PC-9 (cell line): ENCODE results near the gene RGL1. TPM values are rescaled to one million over a fixed set of nuclear protein-coding genes. Genes with fewer than 3 reads are reported as not detected.
A peak's percentile ranks its signal among the peaks of the same experiment; 100 is the strongest.

Experiments
- BruUV-seq: library from RNA; stranded (reverse); fragments of 400-500 nt; replicated peaks from 2 replicates; lab custom pipeline; 2021; lab: Mats Ljungman, UMichigan
- CTCF ChIA-PET: fragments of 300-600 bp; sonication (Branson Sonifier 250); formaldehyde crosslinking; loops from one replicate; lab custom pipeline; 2022; ENCODE audit warnings: antibody characterized with exemption; lab: Charles Lee
- POLR2A ChIA-PET: fragments of 300-600 bp; sonication (Branson Sonifier 250); formaldehyde crosslinking; loops from one replicate; lab custom pipeline; 2022; ENCODE audit warnings: antibody characterized with exemption; ENCODE audit not compliant: unreplicated experiment; lab: Charles Lee
- DNase-seq, 2 experiments: peaks; one replicate each; pipeline versions ENCODE4 v3.0.0 to v3.0.0-alpha.2; 2015 to 2022; ENCODE audit warnings: mixed read lengths in 1 of 2
- H2AFZ ChIP-seq: fragments of 200-600 bp; sonication (generic); 2 replicates; pipeline ENCODE4 v1.8.1; 2017; ENCODE audit warnings: antibody characterized with exemption
- H3F3A ChIP-seq: fragments of 200-600 bp; sonication (generic); 2 replicates; pipeline ENCODE4 v1.8.1; 2017; ENCODE audit warnings: antibody characterized with exemption, mild to moderate bottlenecking, low read depth; ENCODE audit not compliant: insufficient read depth
- H3K27ac ChIP-seq: fragments of 200-600 bp; sonication (generic); 2 replicates; pipeline ENCODE4 v1.6.1; 2016; ENCODE audit warnings: mixed run types
- H3K27me3 ChIP-seq: fragments of 200-600 bp; sonication (generic); 2 replicates; pipeline ENCODE4 v1.6.1; 2016; ENCODE audit warnings: low read depth, mixed run types; ENCODE audit not compliant: insufficient read depth
- H3K36me3 ChIP-seq: fragments of 200-600 bp; sonication (generic); 2 replicates; pipeline ENCODE4 v1.6.1; 2016; ENCODE audit warnings: low read depth, mixed run types
- H3K4me1 ChIP-seq: fragments of 200-600 bp; sonication (generic); replicated peaks from 2 replicates; pipeline ENCODE4 v1.6.1; 2016; ENCODE audit warnings: mixed run types; ENCODE audit not compliant: insufficient read depth
- H3K4me2 ChIP-seq: fragments of 200-600 bp; sonication (generic); 2 replicates; pipeline ENCODE4 v1.6.1; 2017; ENCODE audit warnings: mixed run types
- H3K4me3 ChIP-seq: fragments of 200-600 bp; sonication (generic); 2 replicates; pipeline ENCODE4 v1.6.1; 2016; ENCODE audit warnings: mixed run types
- H3K79me2 ChIP-seq: fragments of 200-600 bp; sonication (generic); 2 replicates; pipeline ENCODE4 v1.6.1; 2017; ENCODE audit warnings: low read depth, mixed run types
- H3K9me2 ChIP-seq: fragments of 200-600 bp; sonication (generic); 2 replicates; pipeline ENCODE4 v1.8.1; 2017; ENCODE audit warnings: mild to moderate bottlenecking; ENCODE audit not compliant: insufficient read depth
- H3K9me3 ChIP-seq: fragments of 200-600 bp; sonication (generic); 2 replicates; pipeline ENCODE4 v1.8.1; 2016; ENCODE audit warnings: low read depth; ENCODE audit not compliant: insufficient read depth
- H4K20me1 ChIP-seq: fragments of 200-600 bp; sonication (generic); 2 replicates; pipeline ENCODE4 v1.8.1; 2017; ENCODE audit not compliant: insufficient read depth
- CTCF ChIP-seq: fragments of 200-600 bp; sonication (generic); conservative IDR thresholded peaks from 2 replicates; pipeline ENCODE4 v1.6.1; 2017; ENCODE audit warnings: mixed run types, antibody characterized with exemption, mild to moderate bottlenecking, moderate library complexity
- EZH2 ChIP-seq: fragments of 200-600 bp; sonication (generic); IDR thresholded peaks from 2 replicates; pipeline ENCODE4 v1.8.0; 2017; ENCODE audit warnings: antibody characterized with exemption, low read depth
- intact Hi-C: fragments of 100-400 bp; cut with micrococcal nuclease; formaldehyde crosslinking; loops from one replicate; pipeline ENCODE4 v1.10.0; 2022; ENCODE audit not compliant: unreplicated experiment
- total RNA-seq: library from RNA; stranded (reverse); gene quantifications from 2 replicates; pipeline ENCODE4 v1.2.3, GENCODE V29; 2021

RGL1 gene
- total RNA-seq, 1 experiment from 2014 or later = 2.6 TPM

GRCh38 chr1:183879494-183879893 is 74.6 kb downstream of the RGL1 start:
- H3K27me3 ChIP-seq = no peaks in the 10 kb centered on the region
- no peak overlapping the region for H3K4me2 ChIP-seq
- no peaks in the 10 kb centered on the region for H3K9me2 ChIP-seq
- H3K9me3 ChIP-seq = no peaks in the 10 kb centered on the region; the same call in 1 of the 2 replicates
- no peaks in the 10 kb centered on the region for H3K79me2 ChIP-seq
- no peak for DNase-seq
- BruUV-seq = no TSS peak
- no peak for TF ChIP-seq CTCF
- no peak for TF ChIP-seq EZH2
- ChIA-PET CTCF (no interaction called here), POLR2A (no interaction called here)
- H3K4me3 ChIP-seq = no peak overlapping the region
- H3K4me1 ChIP-seq = peaks cover 35% of the 10 kb centered on the region
- no peaks in the 10 kb centered on the region for H3K36me3 ChIP-seq
- H3K27ac ChIP-seq = no peak overlapping the region
- H2AFZ ChIP-seq = no peak overlapping the region
- H3F3A ChIP-seq = peaks cover 25% of the 10 kb centered on the region
- H4K20me1 ChIP-seq = no peaks in the 10 kb centered on the region
- intact Hi-C loops = no loop called here

- Histone ChIP-seq H3K4me3 (no peak overlapping the region), H2AFZ (no peak overlapping the region), H3F3A (peaks cover 25% of the 10 kb centered on the region), H3K4me1 (peaks cover 35% of the 10 kb centered on the region), H3K27me3 (no peaks in the 10 kb centered on the region), H3K79me2 (no peaks in the 10 kb centered on the region), H3K9me2 (no peaks in the 10 kb centered on the region), H3K4me2 (no peak overlapping the region), H4K20me1 (no peaks in the 10 kb centered on the region), H3K9me3 (no peaks in the 10 kb centered on the region; the same call in 1 of the 2 replicates), H3K27ac (no peak overlapping the region), H3K36me3 (no peaks in the 10 kb centered on the region)
- ChIA-PET CTCF (no interaction called here), POLR2A (no interaction called here)
- DNase-seq = no peak
- BruUV-seq = no TSS peak
- intact Hi-C loops = loop anchor here (2.0 kb wide), 1 partner anchor 67 kb away; no protein-coding TSS in a partner anchor
- TF ChIP-seq CTCF (no peak), EZH2 (no peak)
Observed at GRCh38 chr1:183879966-183880365, 75.0 kb downstream of the RGL1 start.

- no TSS peak for BruUV-seq
Observed at GRCh38 chr1:183880531-183881243, 75.8 kb downstream of the RGL1 start.

More at GRCh38 chr1:183880531-183881243, 75.8 kb downstream of the RGL1 start:
- Histone ChIP-seq H2AFZ (no peak overlapping the region), H4K20me1 (no peaks in the 10 kb centered on the region), H3K4me1 (peaks cover 35% of the 10 kb centered on the region), H3K27ac (peak overlapping the region; percentile 92), H3K4me3 (no peak overlapping the region), H3K79me2 (no peaks in the 10 kb centered on the region), H3K9me3 (no peaks in the 10 kb centered on the region; the same call in 1 of the 2 replicates), H3K4me2 (no peak overlapping the region), H3K36me3 (no peaks in the 10 kb centered on the region), H3F3A (peaks cover 25% of the 10 kb centered on the region), H3K9me2 (no peaks in the 10 kb centered on the region), H3K27me3 (no peaks in the 10 kb centered on the region)
- TF ChIP-seq CTCF = no peak
- no peak for TF ChIP-seq EZH2
- no peak for DNase-seq
- intact Hi-C loops = loop anchor here (1.0 to 2.0 kb wide), 2 partner anchors 68 to 181 kb away; no protein-coding TSS in a partner anchor
- CTCF ChIA-PET = no interaction called here
- POLR2A ChIA-PET = interaction anchor here (0.9 kb wide), 1 partner anchor 19 kb away, joined by 5 read pairs; no protein-coding TSS in a partner anchor
